Neural progenitor cell (in vitro differentiated cells): Measurements from ENCODE around the gene DCC.

Source experiments
- EZH2 ChIP-seq: fragments of 200-600 bp; sonication (generic); IDR thresholded peaks from 2 replicates; pipeline ENCODE4 v1.6.1; 2017; ENCODE audit warnings: antibody characterized with exemption, mild to moderate bottlenecking, moderate library complexity
- EZH2phosphoT487 ChIP-seq: fragments of 200-600 bp; sonication (generic); IDR thresholded peaks from 2 replicates; pipeline ENCODE4 v1.6.1; 2017; ENCODE audit warnings: antibody characterized with exemption
- TF ChIP-seq, protein P1 (sequence below): fragments of 200-600 bp; sonication (generic); IDR thresholded peaks from 2 replicates; pipeline ENCODE4 v1.5.1; 2017; ENCODE audit warnings: antibody characterized with exemption, mild to moderate bottlenecking

- TF ChIP-seq, protein P1, sequence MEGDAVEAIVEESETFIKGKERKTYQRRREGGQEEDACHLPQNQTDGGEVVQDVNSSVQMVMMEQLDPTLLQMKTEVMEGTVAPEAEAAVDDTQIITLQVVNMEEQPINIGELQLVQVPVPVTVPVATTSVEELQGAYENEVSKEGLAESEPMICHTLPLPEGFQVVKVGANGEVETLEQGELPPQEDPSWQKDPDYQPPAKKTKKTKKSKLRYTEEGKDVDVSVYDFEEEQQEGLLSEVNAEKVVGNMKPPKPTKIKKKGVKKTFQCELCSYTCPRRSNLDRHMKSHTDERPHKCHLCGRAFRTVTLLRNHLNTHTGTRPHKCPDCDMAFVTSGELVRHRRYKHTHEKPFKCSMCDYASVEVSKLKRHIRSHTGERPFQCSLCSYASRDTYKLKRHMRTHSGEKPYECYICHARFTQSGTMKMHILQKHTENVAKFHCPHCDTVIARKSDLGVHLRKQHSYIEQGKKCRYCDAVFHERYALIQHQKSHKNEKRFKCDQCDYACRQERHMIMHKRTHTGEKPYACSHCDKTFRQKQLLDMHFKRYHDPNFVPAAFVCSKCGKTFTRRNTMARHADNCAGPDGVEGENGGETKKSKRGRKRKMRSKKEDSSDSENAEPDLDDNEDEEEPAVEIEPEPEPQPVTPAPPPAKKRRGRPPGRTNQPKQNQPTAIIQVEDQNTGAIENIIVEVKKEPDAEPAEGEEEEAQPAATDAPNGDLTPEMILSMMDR: no peak
- TF ChIP-seq EZH2 (no peak), EZH2phosphoT487 (no peak)
Observed at GRCh38 chr18:53191634-53192033, 851.6 kb downstream of the DCC start.
